ENCODE measurements around the gene NMNAT2. TPM values are rescaled to one million over a fixed set of nuclear protein-coding genes. Genes with fewer than 3 reads are reported as not detected.
"Not testable (repeated sequence)": the region's sequence is repeated elsewhere in the genome, so short reads cannot be mapped to it uniquely, and the experiment has no call there.

Gene NMNAT2
- total and polyA plus RNA-seq, 8 donors, result 0.42 to 4.9 (median 1.8) TPM

GRCh38 chr1:183403498-183403897, 14.7 kb downstream of the NMNAT2 start:
- 49 to 55% methylated on average over 3 of the region's 3 CpGs for WGBS, 2 donors
- Histone ChIP-seq H3K9me3 (no peaks in the 10 kb centered on the region), H3K4me1 (no peaks in the 10 kb centered on the region), H3K27ac (no peak overlapping the region), H3K36me3 (no peaks in the 10 kb centered on the region), H3K4me3 (no peak overlapping the region), H3K27me3 (no peaks in the 10 kb centered on the region)
- ATAC-seq (no peak), DNase-seq (no peak), FAIRE-seq (no peak)
- TF ChIP-seq, protein P1, sequence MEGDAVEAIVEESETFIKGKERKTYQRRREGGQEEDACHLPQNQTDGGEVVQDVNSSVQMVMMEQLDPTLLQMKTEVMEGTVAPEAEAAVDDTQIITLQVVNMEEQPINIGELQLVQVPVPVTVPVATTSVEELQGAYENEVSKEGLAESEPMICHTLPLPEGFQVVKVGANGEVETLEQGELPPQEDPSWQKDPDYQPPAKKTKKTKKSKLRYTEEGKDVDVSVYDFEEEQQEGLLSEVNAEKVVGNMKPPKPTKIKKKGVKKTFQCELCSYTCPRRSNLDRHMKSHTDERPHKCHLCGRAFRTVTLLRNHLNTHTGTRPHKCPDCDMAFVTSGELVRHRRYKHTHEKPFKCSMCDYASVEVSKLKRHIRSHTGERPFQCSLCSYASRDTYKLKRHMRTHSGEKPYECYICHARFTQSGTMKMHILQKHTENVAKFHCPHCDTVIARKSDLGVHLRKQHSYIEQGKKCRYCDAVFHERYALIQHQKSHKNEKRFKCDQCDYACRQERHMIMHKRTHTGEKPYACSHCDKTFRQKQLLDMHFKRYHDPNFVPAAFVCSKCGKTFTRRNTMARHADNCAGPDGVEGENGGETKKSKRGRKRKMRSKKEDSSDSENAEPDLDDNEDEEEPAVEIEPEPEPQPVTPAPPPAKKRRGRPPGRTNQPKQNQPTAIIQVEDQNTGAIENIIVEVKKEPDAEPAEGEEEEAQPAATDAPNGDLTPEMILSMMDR (IDR thresholded peaks at IDR 0.05), result no peak
- intact Hi-C loops (cut with DNase I), result no loop called here

GRCh38 chr1:183401565-183401964, 16.6 kb downstream of the NMNAT2 start:
- H3K9me3 ChIP-seq; DNase-seq; H3K27me3 ChIP-seq; H3K4me1 ChIP-seq; intact Hi-C loops (cut with DNase I); FAIRE-seq; H3K4me3 ChIP-seq; ATAC-seq; H3K27ac ChIP-seq; H3K36me3 ChIP-seq: not testable (repeated sequence)
- WGBS, 2 donors, result 5 to 33% methylated on average over 1 of the region's 1 CpG

- ATAC-seq (no peak), DNase-seq (no peak), FAIRE-seq (no peak)
- H3K36me3 ChIP-seq, result no peaks in the 10 kb centered on the region
- no peak overlapping the region for H3K4me3 ChIP-seq
- H3K4me1 ChIP-seq, result no peaks in the 10 kb centered on the region
- no peak overlapping the region for H3K27ac ChIP-seq
- H3K9me3 ChIP-seq, result no peaks in the 10 kb centered on the region
- 68 to 80% methylated on average over 2 of the region's 2 CpGs for WGBS, 2 donors
- intact Hi-C loops (cut with DNase I), result no loop called here
- TF ChIP-seq, protein P1 (IDR thresholded peaks at IDR 0.05), result no peak
- H3K27me3 ChIP-seq, result no peaks in the 10 kb centered on the region
Observed at GRCh38 chr1:183394435-183394834, 23.7 kb downstream of the NMNAT2 start.

- DNase-seq (no peak), ATAC-seq (no peak), FAIRE-seq (no peak)
- Histone ChIP-seq H3K36me3 (no peaks in the 10 kb centered on the region), H3K4me3 (no peak overlapping the region), H3K27me3 (no peaks in the 10 kb centered on the region), H3K27ac (no peak overlapping the region), H3K4me1 (no peaks in the 10 kb centered on the region), H3K9me3 (no peaks in the 10 kb centered on the region)
- WGBS, 2 donors, result 67 to 91% methylated on average over 1 of the region's 1 CpG
- intact Hi-C loops (cut with DNase I), result no loop called here
- TF ChIP-seq, protein P1 (IDR thresholded peaks at IDR 0.05), result no peak
Observed at GRCh38 chr1:183391863-183392262, 26.3 kb downstream of the NMNAT2 start.

DNA sequence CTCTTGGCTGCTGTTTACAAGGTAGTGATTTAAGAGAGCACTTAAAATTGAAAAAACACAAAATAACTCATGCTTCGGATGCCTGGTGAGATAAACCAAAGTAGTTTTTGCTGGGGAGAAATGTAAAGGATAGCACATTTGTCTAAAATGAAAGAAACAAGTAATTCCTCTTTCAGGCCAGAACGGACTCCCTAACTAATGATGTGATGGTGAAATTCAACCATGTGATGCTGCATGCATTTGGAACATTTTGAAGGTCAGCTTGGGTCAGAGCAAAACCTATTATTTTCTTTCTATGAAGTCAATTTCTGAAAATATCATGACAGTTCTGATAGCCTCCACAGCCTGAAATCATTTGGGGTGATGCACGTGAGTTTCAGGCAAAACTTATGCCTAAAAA, 27.6 kb downstream of the NMNAT2 start:
- Histone ChIP-seq H3K27ac (no peak overlapping the region), H3K36me3 (no peaks in the 10 kb centered on the region), H3K9me3 (no peaks in the 10 kb centered on the region), H3K27me3 (no peaks in the 10 kb centered on the region), H3K4me3 (no peak overlapping the region), H3K4me1 (no peaks in the 10 kb centered on the region)
- intact Hi-C loops (cut with DNase I), result no loop called here
- DNase-seq (no peak), ATAC-seq (no peak), FAIRE-seq (no peak)
- WGBS, 2 donors, result 46 to 57% methylated on average over 3 of the region's 3 CpGs
- TF ChIP-seq, protein P1 (IDR thresholded peaks at IDR 0.05), result no peak

DNA sequence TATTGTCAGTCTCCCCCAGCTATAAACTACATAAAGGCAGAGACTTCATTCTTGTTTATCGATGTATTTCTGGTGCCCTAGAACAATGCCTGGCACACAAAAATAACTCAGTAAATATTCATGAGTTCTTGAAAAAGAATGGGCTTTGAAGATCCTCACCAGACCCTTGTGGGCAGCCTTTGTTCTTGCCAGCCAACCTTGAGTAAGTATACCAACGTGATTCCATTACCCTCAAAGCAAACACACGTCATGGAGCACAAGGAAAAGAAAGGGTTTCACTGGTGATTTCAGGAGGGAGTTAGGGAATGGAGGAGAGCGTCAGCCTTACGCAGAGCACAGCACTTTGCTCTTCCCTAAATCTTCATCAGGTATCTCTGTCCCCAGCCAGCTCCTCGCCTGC, 29.4 kb downstream of the NMNAT2 start:
- no peaks in the 10 kb centered on the region for H3K27me3 ChIP-seq
- TF ChIP-seq, protein P1 (IDR thresholded peaks at IDR 0.05), result no peak
- DNase-seq (no peak), FAIRE-seq (no peak), ATAC-seq (no peak)
- no peaks in the 10 kb centered on the region for H3K36me3 ChIP-seq
- intact Hi-C loops (cut with DNase I), result no loop called here
- H3K4me1 ChIP-seq, result no peaks in the 10 kb centered on the region
- no peaks in the 10 kb centered on the region for H3K9me3 ChIP-seq
- no peak overlapping the region for H3K27ac ChIP-seq
- no peak overlapping the region for H3K4me3 ChIP-seq
- WGBS, 2 donors, result 51 to 58% methylated on average over 6 of the region's 6 CpGs

Measured in pancreas (tissue), 10 donors.